HG03066 (cell line): ENCODE measurements around the gene ARHGEF6.
"Not testable (repeated sequence)": the region's sequence is repeated elsewhere in the genome, so short reads cannot be mapped to it uniquely, and the experiment has no call there.

Experiments used
- ATAC-seq: cut with Tn5 transposase; IDR thresholded peaks from one replicate; pipeline ENCODE4 v1.9.1; 2021; ENCODE audit warnings: low read depth; ENCODE audit not compliant: unreplicated experiment

ARHGEF6 gene, protein sequence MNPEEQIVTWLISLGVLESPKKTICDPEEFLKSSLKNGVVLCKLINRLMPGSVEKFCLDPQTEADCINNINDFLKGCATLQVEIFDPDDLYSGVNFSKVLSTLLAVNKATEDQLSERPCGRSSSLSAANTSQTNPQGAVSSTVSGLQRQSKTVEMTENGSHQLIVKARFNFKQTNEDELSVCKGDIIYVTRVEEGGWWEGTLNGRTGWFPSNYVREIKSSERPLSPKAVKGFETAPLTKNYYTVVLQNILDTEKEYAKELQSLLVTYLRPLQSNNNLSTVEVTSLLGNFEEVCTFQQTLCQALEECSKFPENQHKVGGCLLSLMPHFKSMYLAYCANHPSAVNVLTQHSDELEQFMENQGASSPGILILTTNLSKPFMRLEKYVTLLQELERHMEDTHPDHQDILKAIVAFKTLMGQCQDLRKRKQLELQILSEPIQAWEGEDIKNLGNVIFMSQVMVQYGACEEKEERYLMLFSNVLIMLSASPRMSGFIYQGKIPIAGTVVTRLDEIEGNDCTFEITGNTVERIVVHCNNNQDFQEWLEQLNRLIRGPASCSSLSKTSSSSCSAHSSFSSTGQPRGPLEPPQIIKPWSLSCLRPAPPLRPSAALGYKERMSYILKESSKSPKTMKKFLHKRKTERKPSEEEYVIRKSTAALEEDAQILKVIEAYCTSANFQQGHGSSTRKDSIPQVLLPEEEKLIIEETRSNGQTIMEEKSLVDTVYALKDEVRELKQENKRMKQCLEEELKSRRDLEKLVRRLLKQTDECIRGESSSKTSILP

DNA sequence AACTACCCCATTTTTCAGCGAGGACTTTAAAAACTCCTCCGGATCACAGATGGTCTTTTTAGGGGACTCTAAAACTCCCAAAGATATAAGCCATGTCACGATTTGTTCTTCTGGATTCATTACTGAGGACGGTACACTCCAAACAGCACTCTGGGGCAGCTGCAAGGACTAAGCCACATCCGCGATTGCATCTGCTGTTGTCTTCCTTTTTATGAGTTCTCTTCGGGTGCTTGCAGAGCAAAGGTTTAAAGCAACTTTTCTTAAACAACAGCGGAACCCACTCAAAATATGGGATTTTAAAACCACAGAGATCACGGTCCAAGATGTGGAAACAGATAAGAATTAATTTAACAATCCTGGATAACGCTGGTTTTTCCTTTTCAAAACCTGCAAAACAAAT is at the start of gene ARHGEF6:
TSS of gene ARHGEF6 (minus strand) at position 170 of the 400 bp plus-strand sequence. CDS start at position 120, 50 bp downstream.
- ATAC-seq: peak; percentile 50

GRCh38 chrX:136829413-136829812 is 48.7 kb upstream of the ARHGEF6 start:
- ATAC-seq: no peak

DNA sequence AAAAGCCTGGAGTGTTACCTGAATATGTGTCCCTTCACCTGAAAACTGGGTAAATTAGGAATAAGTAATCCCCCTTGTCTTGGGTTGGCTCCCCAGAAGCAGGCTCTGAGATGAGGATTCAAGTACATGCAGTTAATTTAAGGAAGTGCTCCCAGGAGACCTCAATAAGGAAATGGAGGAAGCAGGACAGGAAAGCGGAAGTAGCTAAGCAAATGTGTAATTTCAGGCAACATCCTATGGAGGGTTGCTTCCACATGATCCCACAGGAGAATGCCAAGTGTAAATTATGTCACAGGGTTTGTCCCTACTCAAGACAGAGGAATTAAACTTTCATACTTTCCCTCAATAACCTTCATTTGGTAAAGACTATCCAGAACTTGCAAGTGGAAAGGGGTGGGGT is 48.1 kb upstream of the ARHGEF6 start:
- ATAC-seq: no peak

DNA sequence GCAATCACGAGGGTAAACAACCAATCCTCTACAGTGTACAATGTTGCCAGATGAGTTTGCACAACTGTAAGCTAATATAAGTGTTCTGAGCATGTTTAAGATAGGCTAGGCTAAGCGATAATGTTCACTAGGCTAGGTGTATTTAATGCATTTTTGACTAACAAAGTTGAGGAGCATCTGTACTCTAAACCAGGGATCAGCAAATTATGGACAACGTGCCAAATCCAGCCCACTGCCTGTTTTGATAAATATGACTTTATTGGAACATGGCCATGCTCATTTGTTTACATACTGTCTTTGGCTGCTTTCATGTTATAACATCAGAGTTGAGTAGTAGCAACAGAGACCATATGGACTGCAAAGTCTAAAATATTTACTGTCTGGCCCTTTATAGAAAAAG is 46.3 kb upstream of the ARHGEF6 start:
- ATAC-seq: no peak

- ATAC-seq: no peak
These were observed 45.0 kb upstream of the ARHGEF6 start for GRCh38 chrX:136825771-136826170.

DNA sequence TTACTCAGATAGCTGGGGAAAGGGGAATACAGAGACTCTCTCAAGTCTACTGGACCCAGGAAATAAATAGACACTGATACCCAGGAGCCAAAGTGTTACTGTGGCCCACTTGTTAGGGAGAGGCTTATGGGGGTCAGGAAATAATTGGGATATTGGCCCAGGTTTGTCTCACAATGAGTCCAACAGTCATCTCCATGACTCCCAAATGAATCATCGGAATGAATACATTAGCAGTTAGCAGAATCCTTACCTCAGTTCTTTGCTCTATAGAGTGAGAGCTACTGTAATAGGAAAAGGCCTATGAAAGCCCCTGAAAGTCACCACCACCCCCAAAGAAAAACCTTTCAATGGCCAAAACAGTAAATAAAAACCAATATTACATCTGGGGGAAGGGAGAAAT is 42.4 kb upstream of the ARHGEF6 start:
- ATAC-seq: no peak

DNA sequence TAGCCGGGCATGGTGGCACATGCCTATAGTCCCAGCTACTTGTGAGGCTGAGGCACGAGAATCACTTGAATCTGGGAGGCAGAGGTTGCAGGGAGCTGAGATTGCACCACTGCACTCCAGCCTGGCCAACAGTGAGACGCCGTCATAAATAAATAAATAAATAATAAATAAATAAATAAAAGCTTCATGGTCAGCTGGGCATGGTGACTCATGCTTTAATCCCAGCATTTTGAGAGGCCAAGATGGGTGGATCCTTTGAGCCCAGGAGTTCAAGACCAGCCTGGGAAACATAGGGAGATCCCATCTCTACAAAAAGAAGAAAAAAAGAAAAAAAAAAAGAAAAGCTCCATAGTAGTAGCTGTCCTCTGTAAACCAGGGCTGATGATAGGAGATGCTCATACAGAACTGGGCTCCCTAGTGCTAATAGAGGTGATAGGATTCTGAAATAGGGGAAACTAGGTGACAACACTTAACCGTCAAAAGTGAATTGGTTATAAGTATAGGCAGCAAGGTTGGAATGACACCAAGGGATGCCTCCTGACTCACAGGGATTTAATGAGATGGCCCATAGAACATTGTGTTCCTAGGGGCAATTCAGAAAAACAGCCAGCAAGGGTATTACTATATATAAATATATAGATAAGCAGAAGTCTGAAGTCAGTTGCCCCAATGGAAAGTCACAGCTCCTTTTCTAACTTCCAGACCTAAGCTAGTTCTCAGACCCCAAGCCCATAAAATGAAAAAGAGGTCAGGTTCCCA is 41.8 kb upstream of the ARHGEF6 start:
- no peak for ATAC-seq

- not testable (repeated sequence) for ATAC-seq
These were observed 39.0 kb upstream of the ARHGEF6 start for GRCh38 chrX:136819756-136820155.

DNA sequence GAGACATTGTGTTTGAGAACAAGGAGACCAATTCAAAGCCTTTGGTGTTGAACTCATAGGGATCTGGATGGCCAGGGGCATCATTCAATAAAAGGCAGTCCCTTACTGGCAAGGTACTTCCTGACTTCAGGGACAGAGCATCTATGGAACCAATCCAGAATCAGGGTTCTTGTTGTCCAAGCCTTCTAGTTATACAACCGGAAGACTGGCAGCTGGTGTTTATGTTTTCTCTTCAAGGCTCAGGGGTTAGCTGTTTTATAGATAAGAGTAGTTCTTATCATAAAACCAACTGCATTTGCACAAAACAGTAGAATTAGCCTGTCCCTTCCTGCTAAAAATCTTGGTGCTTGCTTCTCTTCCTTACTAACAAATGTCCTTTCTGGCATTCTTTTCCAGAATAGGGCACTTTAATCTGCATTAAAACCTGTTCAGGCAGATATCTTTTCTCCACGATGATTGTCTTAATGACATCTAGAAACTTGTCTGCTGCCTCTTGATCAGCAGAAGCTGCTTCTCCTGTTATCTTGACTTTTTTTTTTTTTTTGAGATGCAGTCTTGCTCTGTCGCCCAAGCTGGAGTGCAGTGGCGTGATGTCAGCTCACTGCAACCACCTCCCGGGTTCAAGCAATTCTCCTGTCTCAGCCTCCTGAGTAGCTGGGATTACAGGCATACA is 38.4 kb upstream of the ARHGEF6 start:
- no peak for ATAC-seq

DNA sequence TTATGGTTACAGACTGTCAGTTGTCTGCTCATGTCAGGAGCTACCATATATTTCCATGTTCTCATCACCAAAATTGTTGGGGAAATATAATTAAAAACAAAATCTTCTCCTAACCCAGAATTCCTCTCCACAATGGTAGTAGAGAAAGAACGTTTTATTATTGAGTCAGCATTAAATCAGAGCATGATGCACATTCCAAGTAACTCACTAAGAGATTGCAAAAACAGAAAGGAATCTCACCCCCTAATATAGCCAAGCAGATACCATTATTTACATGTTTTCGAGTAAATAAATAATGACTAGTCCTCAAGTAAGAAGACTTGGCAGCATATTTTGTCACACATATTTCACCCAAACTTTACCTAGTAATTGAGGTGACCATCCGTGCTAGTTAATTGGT is 36.2 kb upstream of the ARHGEF6 start:
- no peak for ATAC-seq

DNA sequence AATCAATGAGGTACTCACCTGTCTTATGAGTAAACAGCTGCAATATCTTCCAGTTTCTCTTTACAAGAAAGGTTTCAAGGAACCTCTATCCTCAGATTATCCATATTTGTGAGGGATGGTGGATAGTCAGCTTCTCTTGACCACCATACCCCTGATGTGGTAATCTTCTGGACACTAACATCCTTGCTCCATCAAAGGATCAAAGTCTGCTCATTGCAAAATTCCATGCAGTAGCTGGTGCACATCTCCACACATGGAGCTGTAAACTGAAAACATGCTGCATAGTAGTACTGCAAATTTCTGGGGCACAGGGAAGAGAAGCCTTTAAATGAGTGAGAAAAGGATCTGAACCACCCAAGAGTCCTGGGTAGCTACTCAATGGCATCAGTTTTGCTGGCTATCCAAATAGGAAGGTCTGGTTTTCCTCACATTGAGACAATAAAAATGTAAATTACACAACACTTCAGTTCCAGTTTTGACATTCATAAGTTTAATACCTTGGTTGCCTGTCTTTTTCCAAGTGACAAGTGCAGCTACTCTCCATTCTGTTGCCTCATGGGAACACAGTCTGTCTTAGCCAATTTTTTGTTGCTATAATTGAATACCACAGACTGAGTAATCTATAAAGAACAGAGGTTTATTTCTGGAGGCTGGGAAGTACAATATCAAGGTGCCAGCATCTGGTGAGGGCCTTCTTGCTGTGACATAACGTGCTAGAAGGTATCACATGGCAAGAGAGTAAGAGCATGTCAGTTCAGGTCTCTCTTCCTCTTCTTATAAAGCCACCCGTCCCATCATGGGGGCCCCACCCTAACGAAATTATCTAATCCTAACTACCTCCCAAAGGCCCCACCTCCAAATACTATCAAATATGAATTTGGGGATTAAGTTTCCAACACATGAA is 34.4 kb upstream of the ARHGEF6 start:
- no peak for ATAC-seq

GRCh38 chrX:136812286-136812685 is 31.6 kb upstream of the ARHGEF6 start:
- ATAC-seq: no peak

GRCh38 chrX:136810493-136810892 is 29.8 kb upstream of the ARHGEF6 start:
- ATAC-seq: no peak

GRCh38 chrX:136806891-136807410 is 26.2 kb upstream of the ARHGEF6 start:
- no peak for ATAC-seq

DNA sequence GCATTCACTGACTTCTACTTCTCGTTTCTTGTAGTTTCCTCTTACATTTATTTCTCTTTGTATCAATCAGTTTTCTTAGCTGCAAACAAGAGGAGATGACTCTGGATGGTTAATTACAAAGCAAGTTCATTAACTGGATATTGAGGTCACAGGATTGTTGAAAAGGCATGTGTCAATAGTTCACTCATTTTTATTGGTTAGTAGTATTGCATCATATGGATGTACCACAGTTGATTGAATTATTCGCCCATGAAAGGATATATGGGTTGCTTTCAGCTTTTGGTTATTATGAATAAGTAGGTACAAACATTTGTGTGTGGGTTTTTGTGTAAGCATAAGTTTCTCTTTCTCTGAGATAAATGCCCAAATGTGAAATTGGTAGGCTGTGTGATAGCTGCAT is 21.8 kb upstream of the ARHGEF6 start:
- no peak for ATAC-seq

- ATAC-seq: no peak
These were observed 17.1 kb upstream of the ARHGEF6 start for GRCh38 chrX:136797787-136798186.

DNA sequence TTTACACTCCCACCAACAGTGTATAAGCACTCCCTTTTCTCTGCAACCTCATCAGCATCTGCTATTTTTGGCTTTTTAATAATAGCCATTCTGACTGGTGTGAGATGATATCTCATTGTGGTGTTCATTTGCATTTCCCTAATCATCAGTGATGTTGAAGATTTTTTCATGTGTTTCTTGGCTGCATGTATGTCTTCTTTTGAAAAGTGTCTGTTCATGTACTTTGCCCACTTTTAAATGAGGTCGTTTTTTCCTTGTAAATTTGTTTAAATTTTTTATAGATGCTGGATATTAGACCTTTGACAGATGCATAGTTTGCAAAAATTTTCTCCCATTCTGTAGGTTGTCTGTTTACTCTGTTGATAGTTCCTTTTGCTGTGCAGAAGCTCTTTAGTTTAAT is 14.4 kb upstream of the ARHGEF6 start:
- not testable (repeated sequence) for ATAC-seq

GRCh38 chrX:136794660-136795059 is 13.9 kb upstream of the ARHGEF6 start:
- ATAC-seq: not testable (repeated sequence)

GRCh38 chrX:136794080-136794479 is 13.3 kb upstream of the ARHGEF6 start:
- ATAC-seq: no peak
